Activated T-cell treated with anti-CD3 and anti-CD28 coated beads, Interleukin-2, amount 50 U/mL, for 1 hour (primary cell): ENCODE results near the gene PDHA2.
"Not testable (repeated sequence)": the region's sequence is repeated elsewhere in the genome, so short reads cannot be mapped to it uniquely, and the experiment has no call there.

Experiments used
- DNase-seq: peaks from one replicate; pipeline ENCODE4 v3.0.0-alpha.2; 2020

PDHA2 gene

DNA sequence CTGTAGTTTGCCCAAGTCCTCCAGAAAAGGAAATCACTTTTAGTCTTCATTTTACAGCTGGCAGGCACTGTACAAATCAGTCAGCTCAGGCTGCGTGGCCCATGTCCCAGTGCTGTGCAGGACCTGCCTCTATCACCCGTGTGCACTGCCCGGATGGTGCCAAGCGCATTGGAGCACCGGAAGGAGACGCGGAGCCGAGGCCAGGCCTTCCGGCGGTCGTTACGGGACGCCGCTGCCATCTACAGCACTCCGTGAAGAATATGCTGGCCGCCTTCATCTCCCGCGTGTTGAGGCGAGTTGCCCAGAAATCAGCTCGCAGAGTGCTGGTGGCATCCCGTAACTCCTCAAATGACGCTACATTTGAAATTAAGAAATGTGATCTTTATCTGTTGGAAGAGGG lies at the start of gene PDHA2:
PDHA2 (plus strand) TSS at position 203 of the 400 bp plus-strand sequence; CDS start at position 261, 58 bp downstream.
- no peak for DNase-seq

GRCh38 chr4:95798003-95798402 lies 41.9 kb upstream of the PDHA2 start:
- DNase-seq: no peak

- DNase-seq: no peak
Measured at GRCh38 chr4:95798727-95799126, 41.2 kb upstream of the PDHA2 start.

DNA sequence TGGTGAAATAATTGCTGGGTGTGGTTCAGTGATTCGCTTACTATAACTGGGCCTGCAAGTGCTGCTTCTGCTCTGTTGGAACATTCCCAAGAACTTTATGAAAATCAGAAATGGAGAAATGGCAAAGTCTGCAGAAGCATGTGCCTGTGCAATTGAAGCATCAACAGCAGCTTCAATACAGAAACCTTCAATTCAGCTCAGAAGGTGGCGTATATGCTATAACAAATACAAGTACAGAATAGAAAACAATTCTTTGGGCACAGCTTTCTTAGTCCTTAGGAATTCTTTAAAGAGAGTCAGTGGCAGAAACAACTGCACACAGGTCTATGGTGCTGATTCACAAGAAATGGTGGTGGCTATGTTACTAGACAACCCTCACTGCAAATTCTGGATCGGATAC lies 18.0 kb upstream of the PDHA2 start:
- DNase-seq: no peak

- DNase-seq: no peak
Measured at GRCh38 chr4:95825546-95825945, 14.3 kb upstream of the PDHA2 start.

GRCh38 chr4:95830651-95831050 lies 9.2 kb upstream of the PDHA2 start:
- no peak for DNase-seq

DNA sequence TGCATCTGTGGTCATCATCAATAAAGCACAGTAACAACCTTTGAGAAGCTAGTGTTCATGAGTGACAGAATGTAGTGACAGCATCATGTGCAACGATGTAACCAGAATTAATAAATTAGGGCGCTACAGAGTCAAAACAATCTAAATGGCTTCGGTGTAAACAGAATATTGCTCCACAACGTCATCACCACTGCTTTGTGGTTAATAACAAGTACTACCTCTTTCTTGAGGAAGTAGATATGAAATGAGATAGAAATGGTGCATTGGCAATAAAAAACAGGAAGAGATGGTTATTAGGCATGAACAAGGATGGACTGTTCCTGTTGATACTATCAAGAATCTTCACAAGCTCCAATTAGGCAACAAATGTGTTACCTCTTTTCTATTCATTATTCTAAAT lies 8.7 kb upstream of the PDHA2 start:
- DNase-seq: no peak

DNA sequence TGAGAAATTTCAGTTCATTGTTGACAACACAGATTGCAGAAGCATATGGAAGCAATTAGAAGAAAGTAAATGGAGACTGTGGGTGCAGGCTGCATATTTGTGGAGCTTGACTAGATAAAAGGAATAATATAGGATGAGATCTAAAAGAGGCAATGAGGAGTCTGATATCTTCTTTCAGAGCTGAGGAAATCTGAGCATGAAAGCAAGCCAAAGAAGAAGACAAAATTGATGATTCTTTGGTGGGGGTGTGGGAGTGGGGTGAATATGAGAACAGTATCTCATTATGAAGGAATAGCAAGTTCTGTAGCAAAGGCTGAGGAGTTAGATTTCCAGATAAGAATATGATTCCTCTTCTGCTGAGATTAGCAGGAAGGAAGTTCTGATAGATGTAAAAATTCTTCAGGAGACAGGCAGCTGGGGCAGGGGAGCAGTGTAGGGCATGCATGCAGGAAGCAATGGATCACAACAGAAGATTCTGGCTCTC lies 6.1 kb upstream of the PDHA2 start:
- DNase-seq: no peak

DNA sequence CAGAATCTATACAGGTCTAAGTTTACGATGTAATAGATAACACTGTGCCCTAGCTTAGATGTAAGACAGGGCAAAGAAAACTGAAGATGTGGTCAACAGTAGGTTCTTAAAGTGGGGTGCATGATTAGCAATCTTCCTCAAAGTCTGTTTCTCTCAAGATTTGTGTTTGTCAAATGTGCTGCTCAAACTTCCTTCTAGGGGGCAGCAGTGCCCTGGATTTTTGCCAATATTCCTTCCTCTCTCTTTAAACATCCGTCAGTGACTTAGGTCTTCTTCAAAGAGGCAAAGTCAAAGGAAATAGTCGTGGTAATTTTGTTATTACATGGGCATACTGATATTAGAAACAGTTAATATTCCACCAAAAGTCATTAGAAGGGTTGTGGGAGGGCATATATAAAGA lies 4.2 kb upstream of the PDHA2 start:
- DNase-seq: no peak

DNA sequence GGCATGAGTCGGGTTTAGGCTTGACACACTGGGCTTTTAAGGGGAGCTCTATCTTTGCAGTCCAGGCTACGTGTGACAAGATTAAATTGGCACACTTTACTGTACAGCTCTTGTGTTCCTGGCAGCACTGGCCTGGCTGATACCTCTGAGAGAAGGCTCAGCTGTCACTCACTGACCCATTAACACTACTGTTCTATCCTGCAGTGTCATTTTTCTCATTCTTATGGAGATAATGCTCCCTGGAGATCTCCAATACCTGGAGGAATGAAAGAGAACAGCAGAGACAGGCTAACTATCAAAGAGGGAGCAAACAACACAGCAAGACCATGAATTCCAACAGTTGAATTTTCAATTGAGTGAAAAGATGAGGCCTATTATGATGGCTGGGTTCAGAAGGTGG lies 1.7 kb upstream of the PDHA2 start:
- no peak for DNase-seq

DNA sequence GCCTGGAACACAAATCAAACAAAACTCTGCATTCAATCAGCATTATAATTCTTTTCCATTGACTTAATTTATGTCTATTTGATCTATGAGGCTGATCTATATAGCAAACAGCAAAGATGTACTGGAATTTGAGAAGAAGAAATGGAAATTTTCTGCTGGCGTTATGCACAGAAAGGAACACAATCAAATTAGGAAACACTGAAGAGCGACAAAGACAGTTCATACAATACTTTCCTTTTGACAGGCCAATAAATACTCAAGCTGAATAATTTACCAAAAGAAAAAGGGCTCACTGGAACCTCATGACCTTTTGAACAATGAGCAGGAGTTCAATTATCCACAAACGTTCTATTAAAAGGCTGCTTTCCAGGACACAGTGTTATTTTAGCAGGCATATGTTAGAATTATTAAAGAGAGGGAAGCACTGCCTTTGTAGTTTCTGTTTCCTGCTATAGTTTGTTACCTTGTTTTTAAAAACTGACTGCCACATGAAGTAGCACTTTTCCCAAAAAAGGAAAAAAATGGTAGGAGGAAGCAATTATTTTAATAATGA lies 8.1 kb downstream of the PDHA2 start:
- no peak for DNase-seq

- no peak for DNase-seq
Measured at GRCh38 chr4:95850161-95850560, 10.3 kb downstream of the PDHA2 start.

GRCh38 chr4:95857761-95858160 lies 17.9 kb downstream of the PDHA2 start:
- no peak for DNase-seq

- DNase-seq: no peak
Measured at GRCh38 chr4:95867919-95868318, 28.0 kb downstream of the PDHA2 start.

GRCh38 chr4:95869414-95869813 lies 29.5 kb downstream of the PDHA2 start:
- not testable (repeated sequence) for DNase-seq

GRCh38 chr4:95869961-95870500 lies 30.1 kb downstream of the PDHA2 start:
- no peak for DNase-seq

DNA sequence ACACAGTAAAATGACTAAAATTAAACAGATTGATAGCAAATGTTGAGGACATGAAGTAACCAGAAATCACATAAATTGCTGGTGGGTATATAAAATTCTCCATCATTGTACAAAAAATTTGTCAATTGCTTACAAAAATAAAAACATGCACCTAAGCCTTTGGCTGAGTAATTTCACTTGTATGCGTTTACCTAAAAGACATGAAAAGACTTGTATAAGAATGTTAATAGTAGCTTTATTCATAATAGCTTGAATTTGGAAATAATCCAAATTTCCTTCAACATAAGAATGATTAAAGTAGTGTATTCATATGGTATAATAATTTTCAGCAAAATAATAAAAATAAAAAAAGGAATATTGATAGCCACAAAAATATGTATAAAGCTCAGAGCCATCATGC lies 37.7 kb downstream of the PDHA2 start:
- no peak for DNase-seq

DNA sequence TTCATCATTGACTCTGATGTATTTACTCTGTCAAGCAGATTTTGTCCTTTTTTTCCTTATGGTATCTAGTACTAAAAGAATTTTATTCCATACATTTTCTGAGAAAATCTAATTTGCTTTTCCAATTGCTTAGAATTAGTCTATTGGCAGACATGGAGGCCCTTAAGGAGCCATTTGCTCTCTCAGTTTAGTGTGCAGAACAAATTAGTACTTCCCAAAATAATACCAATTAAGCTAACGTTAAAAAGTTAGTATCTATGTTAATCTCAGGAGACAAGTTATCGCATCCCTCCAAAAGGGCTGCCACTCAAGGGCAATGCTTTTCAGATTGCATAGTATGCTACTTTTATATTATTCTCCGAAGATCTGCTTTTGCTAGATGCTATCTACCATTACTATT lies 47.7 kb downstream of the PDHA2 start:
- no peak for DNase-seq

DNA sequence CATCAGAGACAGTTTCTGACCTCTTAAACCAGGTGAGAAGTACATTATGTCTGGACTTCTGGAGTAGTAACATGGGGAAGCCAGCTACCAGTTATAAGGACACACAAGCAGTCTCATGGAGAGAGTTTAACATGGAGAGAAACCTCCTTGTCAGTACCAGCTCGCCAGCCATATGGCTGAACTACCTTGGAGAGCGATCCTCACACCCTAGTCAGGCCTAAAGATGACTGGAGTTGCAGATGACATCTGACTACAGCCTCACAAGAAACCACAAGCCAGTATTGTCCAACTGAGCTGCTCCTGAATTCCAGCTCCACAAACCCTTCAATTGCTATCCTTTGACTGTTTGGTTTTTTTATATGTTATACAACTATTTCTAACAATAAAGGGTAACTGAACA lies 49.8 kb downstream of the PDHA2 start:
- DNase-seq: no peak
